Cardiac fibroblast (primary cell): ENCODE measurements around the gene MARK3.

ENCODE experiments used
- DNase-seq, 2 donors: peaks; one replicate each; pipeline versions ENCODE4 v3.0.0 to v3.0.0-alpha.2; 2010; ENCODE audit warnings: low read depth in 2 of 2
- H3K4me3 ChIP-seq, 2 donors: replicated peaks in 1 of 2; 1 replicate in 1 of 2; 2 replicates in 1 of 2; pipeline ENCODE4 v1.5.1; 2011; ENCODE audit warnings: low read depth in 2 of 2, low read length in 2 of 2, mild to moderate bottlenecking in 2 of 2, moderate library complexity in 1 of 2
- TF ChIP-seq, protein P1 (sequence below): IDR thresholded peaks from one replicate; pipeline ENCODE4 v1.5.1; 2011; ENCODE audit warnings: low read depth, mild to moderate bottlenecking, low read length, inconsistent platforms

Gene MARK3

GRCh38 chr14:103535891-103536565 lies 150.8 kb downstream of the MARK3 start:
- DNase-seq, result no peak
- no peak overlapping the region for H3K4me3 ChIP-seq
- TF ChIP-seq, protein P1, sequence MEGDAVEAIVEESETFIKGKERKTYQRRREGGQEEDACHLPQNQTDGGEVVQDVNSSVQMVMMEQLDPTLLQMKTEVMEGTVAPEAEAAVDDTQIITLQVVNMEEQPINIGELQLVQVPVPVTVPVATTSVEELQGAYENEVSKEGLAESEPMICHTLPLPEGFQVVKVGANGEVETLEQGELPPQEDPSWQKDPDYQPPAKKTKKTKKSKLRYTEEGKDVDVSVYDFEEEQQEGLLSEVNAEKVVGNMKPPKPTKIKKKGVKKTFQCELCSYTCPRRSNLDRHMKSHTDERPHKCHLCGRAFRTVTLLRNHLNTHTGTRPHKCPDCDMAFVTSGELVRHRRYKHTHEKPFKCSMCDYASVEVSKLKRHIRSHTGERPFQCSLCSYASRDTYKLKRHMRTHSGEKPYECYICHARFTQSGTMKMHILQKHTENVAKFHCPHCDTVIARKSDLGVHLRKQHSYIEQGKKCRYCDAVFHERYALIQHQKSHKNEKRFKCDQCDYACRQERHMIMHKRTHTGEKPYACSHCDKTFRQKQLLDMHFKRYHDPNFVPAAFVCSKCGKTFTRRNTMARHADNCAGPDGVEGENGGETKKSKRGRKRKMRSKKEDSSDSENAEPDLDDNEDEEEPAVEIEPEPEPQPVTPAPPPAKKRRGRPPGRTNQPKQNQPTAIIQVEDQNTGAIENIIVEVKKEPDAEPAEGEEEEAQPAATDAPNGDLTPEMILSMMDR, result no peak

DNA sequence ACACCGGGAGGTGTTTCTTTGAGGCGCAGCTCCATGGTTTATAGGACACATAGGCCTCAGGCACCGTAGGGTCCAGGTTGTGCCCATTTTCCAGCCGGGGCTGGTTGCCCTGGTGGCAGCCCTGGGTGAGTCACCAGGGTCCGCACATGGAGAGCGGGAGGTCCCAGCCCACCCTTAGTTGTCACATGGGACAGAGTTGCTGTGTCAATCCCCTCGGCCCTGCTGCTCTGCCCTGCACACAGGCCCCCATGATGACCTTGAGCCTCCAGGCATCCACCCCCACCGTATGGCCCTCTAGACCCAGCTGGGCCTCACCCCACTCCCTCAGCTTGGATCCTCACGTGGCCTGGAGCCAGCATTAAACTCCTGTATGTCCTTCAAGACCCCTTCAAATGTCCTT lies 151.5 kb downstream of the MARK3 start:
- H3K4me3 ChIP-seq, result no peak overlapping the region
- DNase-seq, result no peak
- TF ChIP-seq, protein P1, result no peak

DNA sequence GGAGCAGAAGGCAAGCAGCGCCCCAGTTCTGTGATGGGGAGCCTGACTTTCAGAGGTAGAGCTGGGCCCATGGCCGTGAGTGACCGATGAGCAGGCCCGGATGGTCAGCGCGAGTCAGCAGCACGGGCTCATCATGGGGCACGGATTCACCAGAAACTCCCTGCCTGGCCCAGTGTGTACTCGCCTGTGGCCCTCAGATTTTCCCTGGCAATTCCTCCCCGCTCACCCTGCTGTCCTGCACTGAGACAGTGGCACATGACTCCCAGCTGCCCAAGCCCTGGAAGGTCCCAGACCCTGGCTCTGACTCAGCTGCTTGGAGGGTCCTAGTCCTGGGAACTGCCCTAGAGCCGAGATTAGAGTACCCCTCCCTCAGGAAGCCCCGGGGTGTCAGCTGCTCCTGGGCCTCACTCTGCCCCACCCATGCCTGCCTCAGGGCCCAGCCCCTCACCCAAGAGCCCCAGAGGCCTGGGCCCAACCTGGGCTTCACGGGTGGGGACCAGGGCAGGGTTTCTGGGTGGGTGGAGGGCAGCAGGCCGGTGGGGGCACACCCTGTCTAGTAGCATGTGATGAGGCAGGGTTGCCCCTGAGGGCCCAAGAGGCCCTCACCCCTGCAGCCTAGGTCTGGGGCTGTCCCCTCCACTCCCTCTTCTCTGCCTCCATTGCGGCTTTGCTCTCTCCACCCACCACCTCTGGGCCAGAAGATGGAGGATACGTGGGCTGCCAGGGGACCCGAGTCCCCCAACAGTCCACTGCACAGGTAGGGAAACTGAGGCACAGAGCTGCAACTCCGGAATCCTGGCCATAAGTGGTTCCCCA lies 152.2 kb downstream of the MARK3 start:
- peak in 1 of 2 donors; percentile 45 for DNase-seq
- TF ChIP-seq, protein P1, result no peak
- H3K4me3 ChIP-seq, result no peak overlapping the region

DNA sequence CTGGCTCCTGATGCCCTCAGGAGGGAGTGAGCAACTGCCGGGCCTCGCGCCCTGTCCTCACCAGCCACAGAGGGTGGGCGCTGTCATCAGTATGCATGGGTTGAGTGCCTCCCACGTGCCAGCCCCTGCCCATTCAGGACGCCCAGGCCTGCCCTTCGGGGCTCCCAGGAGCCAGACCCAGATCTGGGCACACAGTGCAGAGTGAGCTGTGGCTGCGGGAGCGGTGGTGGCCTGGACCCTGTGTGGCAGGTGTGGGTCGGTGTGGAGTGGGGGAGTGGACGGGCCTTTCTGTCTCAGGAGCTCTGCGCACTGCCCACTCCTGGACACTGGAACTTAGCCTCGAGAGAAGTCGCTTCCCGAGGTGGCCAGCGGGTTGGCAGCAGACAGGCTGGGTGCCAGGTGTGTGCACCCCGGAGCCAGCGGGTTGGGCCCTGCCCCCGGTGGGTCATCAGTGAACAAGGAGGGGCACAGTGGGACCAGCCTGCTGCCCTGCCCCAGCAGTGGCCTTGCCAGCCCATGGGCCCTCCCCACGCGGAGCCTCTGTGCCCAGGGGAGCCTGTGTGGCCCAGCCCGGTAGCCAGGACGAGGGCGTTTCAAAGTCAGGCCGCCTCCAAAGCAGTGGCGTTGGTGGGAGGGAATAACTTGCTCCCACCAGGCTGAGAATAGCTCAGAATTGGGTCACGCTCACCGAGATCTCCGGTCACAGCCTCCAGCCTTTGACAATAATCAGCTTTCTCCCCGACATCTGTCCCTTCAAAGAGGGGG lies 153.3 kb downstream of the MARK3 start:
- H3K4me3 ChIP-seq, result no peak overlapping the region
- TF ChIP-seq, protein P1, result no peak
- no peak for DNase-seq

DNA sequence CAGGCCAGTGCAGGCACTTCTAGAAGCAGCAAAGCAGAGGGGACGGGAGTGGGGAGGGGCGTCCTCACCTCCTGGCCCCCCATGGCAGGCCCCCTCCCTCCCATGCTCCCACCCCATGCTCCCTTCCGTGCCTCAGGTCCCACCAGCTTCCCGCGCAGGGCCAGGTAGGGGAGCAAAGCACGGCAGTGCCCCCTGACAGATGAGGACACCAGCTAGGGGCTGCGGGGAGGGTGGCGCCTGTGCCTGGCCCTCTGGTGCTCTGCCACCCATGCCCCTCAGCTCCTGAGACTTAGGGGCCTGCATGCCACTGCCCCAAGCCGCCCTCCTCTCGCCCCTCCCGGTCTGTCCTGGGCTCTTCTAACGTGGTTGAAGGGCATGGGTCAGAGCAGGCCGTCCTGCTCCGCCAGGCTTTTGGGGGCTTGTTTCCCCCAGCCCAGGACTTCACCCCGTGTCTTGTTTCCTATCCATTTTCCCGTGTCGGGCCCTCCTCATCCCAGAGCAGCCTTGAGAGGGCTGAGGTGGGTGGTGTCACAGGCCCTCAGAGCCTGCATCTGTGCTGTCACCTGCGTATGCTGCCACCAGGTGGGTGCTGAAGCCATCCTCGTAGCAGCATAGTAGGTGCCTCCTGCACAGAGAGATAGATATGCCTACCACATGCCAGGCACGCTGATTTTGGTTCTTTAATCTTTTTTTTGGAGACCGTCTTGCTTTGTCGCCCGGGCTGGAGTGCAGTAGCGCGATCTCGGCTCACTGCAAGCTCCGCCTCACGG lies 154.0 kb downstream of the MARK3 start:
- TF ChIP-seq, protein P1, result no peak
- no peak for DNase-seq
- H3K4me3 ChIP-seq, result no peak overlapping the region
